Nephron (organoid): ENCODE measurements around the gene TBCD.

ENCODE experiments used
- H3K27ac Mint-ChIP-seq, 3 experiments: 2 replicates each; pipeline ENCODE4 v1.8.0; 2020; ENCODE audit warnings: mixed read lengths in 3 of 3, mild to moderate bottlenecking in 2 of 3, moderate library complexity in 1 of 3
- H3K27me3 Mint-ChIP-seq: 2 replicates; pipeline ENCODE4 v1.8.0; 2021; ENCODE audit warnings: low read depth, mild to moderate bottlenecking, moderate library complexity, mixed read lengths
- H3K36me3 Mint-ChIP-seq: 2 replicates; pipeline ENCODE4 v1.8.0; 2020; ENCODE audit warnings: low read depth, mixed read lengths
- H3K4me1 Mint-ChIP-seq: 2 replicates; pipeline ENCODE4 v1.8.0; 2020; ENCODE audit warnings: mixed read lengths
- H3K4me3 Mint-ChIP-seq, 3 experiments: 2 replicates each; pipeline ENCODE4 v1.8.0; 2020; ENCODE audit warnings: mild to moderate bottlenecking in 3 of 3, mixed read lengths in 3 of 3, moderate library complexity in 2 of 3
- H3K9me3 Mint-ChIP-seq: 2 replicates; pipeline ENCODE4 v1.8.0; 2020; ENCODE audit warnings: mixed read lengths
- TF ChIP-seq, protein P1 (sequence below), 3 experiments: fragments of 200-600 bp; sonication (generic); IDR thresholded peaks; one replicate each; pipeline ENCODE4 v1.5.0; 2021; ENCODE audit warnings: antibody characterized with exemption in 3 of 3; ENCODE audit not compliant: unreplicated experiment in 3 of 3

TBCD gene

DNA sequence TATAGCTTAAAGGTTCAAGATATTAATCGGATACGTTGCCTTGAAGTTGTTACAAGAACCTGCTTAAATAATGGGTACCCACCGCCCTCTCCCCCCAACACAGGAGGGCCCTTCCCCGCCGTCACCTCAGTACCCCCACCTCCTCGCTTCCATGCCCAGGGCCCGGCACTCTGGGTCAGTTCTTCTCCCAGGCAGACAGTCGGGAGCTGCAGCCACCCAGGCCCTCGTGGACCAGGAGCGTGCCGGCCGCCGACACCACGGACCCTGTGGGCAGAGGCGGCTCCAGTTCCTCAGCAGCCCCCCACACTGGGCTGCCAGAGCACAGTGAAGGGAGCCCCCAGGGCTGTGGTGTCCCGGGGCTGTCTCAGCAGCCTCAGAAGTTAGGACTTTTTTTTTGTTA is 168.8 kb downstream of the TBCD start:
- H3K36me3 Mint-ChIP-seq, result peaks cover 16% of the 10 kb centered on the region
- H3K4me1 Mint-ChIP-seq, result peaks cover 5% of the 10 kb centered on the region
- H3K27ac Mint-ChIP-seq, result no peak overlapping the region
- no peak overlapping the region for H3K4me3 Mint-ChIP-seq
- H3K27me3 Mint-ChIP-seq, result no peaks in the 10 kb centered on the region
- TF ChIP-seq, protein P1, sequence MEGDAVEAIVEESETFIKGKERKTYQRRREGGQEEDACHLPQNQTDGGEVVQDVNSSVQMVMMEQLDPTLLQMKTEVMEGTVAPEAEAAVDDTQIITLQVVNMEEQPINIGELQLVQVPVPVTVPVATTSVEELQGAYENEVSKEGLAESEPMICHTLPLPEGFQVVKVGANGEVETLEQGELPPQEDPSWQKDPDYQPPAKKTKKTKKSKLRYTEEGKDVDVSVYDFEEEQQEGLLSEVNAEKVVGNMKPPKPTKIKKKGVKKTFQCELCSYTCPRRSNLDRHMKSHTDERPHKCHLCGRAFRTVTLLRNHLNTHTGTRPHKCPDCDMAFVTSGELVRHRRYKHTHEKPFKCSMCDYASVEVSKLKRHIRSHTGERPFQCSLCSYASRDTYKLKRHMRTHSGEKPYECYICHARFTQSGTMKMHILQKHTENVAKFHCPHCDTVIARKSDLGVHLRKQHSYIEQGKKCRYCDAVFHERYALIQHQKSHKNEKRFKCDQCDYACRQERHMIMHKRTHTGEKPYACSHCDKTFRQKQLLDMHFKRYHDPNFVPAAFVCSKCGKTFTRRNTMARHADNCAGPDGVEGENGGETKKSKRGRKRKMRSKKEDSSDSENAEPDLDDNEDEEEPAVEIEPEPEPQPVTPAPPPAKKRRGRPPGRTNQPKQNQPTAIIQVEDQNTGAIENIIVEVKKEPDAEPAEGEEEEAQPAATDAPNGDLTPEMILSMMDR (IDR thresholded peaks at IDR 0.05; ENCODE audit: unreplicated experiment in 3 of 3), result no peak
- H3K9me3 Mint-ChIP-seq, result no peaks in the 10 kb centered on the region

DNA sequence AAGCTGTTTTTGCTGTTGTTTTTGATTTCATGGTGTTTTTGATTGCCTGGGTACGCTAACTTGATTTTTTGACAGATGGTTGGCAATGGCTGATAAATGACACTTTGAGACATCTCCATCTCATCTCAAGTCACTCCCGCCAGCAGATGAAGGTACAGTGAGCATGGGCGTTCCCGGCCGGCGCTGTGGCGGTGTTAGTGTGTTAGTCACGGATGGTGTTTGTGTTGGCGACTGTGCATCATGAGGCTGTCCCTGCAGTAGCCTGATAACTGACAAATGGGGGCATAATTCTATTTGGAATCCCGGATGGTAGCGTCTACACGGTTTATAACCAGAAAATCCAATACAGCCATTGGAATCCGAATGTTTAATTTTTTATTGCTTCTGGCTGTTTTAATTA is 169.6 kb downstream of the TBCD start:
- TF ChIP-seq, protein P1 (IDR thresholded peaks at IDR 0.05; ENCODE audit: unreplicated experiment in 3 of 3), result no peak
- H3K4me1 Mint-ChIP-seq, result no peaks in the 10 kb centered on the region
- peaks cover 16% of the 10 kb centered on the region for H3K36me3 Mint-ChIP-seq
- no peaks in the 10 kb centered on the region for H3K9me3 Mint-ChIP-seq
- H3K27ac Mint-ChIP-seq, result no peak overlapping the region
- no peaks in the 10 kb centered on the region for H3K27me3 Mint-ChIP-seq
- no peak overlapping the region for H3K4me3 Mint-ChIP-seq

DNA sequence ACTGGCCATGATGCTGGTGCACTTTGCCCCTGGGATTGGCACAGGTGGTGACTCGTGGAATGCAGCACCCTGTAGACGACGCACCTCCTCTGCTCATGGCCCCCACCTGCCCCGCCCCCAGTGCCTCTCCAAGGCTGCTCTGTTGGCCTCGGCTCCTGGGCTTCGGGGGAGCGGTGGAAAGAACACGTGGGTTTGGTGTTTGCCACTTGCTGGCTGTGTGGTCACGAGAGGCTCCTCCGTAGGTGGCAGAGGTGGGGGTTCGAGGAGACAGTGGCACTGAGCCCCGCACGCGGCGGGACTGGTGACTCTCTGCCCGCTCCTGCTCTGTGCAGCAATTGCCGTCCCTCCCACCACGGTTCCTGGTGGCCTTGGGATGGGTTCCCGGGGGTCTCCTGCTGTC is 170.8 kb downstream of the TBCD start:
- TF ChIP-seq, protein P1 (IDR thresholded peaks at IDR 0.05; ENCODE audit: unreplicated experiment in 3 of 3), result no peak
- Mint-ChIP-seq H3K27me3 (no peaks in the 10 kb centered on the region), H3K4me1 (no peaks in the 10 kb centered on the region), H3K27ac (no peak overlapping the region), H3K4me3 (no peak overlapping the region), H3K9me3 (no peaks in the 10 kb centered on the region), H3K36me3 (peaks cover 25% of the 10 kb centered on the region)

DNA sequence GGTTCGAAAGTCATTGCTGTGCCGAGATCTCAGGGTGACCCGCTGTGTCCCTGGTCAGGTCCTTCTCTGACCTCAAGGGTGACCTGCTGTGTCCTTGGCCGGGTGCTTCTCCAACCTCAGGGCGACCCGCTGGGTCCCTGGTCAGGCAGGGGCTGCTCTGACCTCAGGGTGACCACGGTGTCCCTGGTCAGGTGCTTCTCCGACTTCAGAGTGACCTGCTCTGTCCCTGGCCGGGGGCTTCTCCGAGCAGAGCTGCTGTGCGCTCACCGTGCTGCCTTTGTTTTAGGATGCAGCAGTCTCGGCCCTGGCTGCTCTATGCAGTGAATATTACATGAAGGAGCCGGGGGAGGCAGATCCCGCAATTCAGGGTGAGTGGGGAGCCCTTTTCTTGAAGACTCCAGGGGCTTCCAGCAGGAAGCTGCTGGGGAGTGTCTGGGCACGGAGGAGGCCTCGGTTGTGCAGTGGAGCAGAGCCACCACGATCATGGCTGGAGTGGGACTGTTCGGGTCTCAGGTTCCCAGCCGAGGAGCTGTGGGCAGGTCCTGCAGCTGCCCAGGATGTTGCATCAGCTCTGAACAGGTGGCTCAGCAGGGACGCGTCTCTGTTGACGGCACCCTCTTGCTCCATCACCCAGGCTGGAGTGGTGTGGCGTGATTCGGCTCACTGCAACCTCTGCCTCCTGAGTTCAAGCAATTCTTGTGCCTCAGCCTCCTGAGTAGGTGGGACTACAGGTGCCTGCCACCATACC is 171.7 kb downstream of the TBCD start:
- Mint-ChIP-seq H3K9me3 (no peaks in the 10 kb centered on the region), H3K4me1 (no peaks in the 10 kb centered on the region), H3K27me3 (no peaks in the 10 kb centered on the region), H3K27ac (no peak overlapping the region), H3K4me3 (no peak overlapping the region), H3K36me3 (peaks cover 28% of the 10 kb centered on the region)
- TF ChIP-seq, protein P1 (IDR thresholded peaks at IDR 0.05; ENCODE audit: unreplicated experiment in 3 of 3), result no peak

DNA sequence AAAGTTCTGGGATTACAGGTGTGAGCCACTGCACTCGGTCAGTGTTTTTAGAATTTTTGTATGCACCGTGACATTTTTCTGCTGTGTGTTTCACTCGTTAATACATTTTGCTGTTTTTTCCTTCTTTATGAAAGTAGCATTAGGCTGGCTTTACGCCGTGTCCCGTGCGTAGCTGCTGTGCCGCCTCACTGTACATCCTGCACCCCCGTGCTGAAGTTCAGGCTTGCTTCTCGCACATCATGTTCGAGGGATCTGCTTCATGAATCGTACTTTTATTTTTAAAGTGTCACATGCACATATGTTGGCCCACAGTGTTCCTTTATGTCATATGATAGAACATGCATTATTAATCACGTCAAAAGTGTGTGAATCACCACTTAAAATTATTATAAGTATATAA is 172.3 kb downstream of the TBCD start:
- Mint-ChIP-seq H3K4me1 (no peaks in the 10 kb centered on the region), H3K36me3 (peaks cover 34% of the 10 kb centered on the region), H3K4me3 (no peak overlapping the region), H3K27me3 (no peaks in the 10 kb centered on the region), H3K9me3 (no peaks in the 10 kb centered on the region), H3K27ac (no peak overlapping the region)
- TF ChIP-seq, protein P1 (IDR thresholded peaks at IDR 0.05; ENCODE audit: unreplicated experiment in 3 of 3), result no peak

DNA sequence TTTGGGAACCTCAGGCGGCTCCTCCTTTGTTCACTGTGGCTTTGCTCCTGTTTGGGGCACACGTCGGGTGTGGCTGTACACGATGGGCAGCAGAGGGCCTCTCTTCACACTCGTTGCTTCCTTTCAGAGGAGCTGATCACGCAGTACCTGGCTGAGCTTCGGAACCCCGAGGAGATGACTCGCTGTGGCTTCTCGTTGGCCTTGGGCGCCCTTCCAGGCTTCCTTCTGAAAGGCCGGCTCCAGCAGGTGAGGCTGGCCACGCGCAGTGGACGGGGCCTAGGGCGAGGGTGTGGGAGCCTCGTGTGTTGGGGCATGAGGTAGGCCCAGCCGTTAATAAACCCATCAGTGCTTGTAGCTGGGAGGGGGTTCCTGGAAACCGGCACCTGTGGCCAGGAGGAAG is 172.9 kb downstream of the TBCD start:
- H3K4me1 Mint-ChIP-seq, result no peaks in the 10 kb centered on the region
- no peaks in the 10 kb centered on the region for H3K27me3 Mint-ChIP-seq
- H3K9me3 Mint-ChIP-seq, result no peaks in the 10 kb centered on the region
- no peak overlapping the region for H3K27ac Mint-ChIP-seq
- peaks cover 39% of the 10 kb centered on the region for H3K36me3 Mint-ChIP-seq
- no peak overlapping the region for H3K4me3 Mint-ChIP-seq
- TF ChIP-seq, protein P1 (IDR thresholded peaks at IDR 0.05; ENCODE audit: unreplicated experiment in 3 of 3), result no peak
